Stomach (tissue), 9 donors: Measurements from ENCODE around the gene KCNIP4. TPM values are rescaled to one million over a fixed set of nuclear protein-coding genes. Genes with fewer than 3 reads are reported as not detected.
A peak's percentile ranks its signal among the peaks of the same experiment; 100 is the strongest.

ENCODE experiments used
- DNase-seq, 2 donors: peaks; one replicate each; pipeline versions ENCODE4 v3.0.0 to v3.0.0-alpha.2; 2013 to 2019
- H3K27ac ChIP-seq, 5 donors: fragments of 200-600 bp in 4 of 5; sonication (generic) in 4 of 5; one replicate each; pipeline ENCODE4 v1.5.1; 2013 to 2019; ENCODE audit warnings: mild to moderate bottlenecking in 1 of 5, moderate library complexity in 1 of 5
- H3K27me3 ChIP-seq, 3 donors: fragments of 200-600 bp; sonication (generic); one replicate each; pipeline ENCODE4 v1.5.1; 2017 to 2019; ENCODE audit warnings: mixed run types in 1 of 3
- H3K36me3 ChIP-seq, 4 donors: fragments of 200-600 bp; sonication (generic); 1 replicate in 3 of 4; 2 replicates in 1 of 4; pipeline ENCODE4 v1.5.1; 2016 to 2019
- H3K4me1 ChIP-seq, 4 donors: fragments of 200-600 bp; sonication (generic); one replicate each; pipeline ENCODE4 v1.5.1; 2016 to 2019
- H3K4me3 ChIP-seq, 4 donors: fragments of 200-600 bp; sonication (generic) in 3 of 4; one replicate each; pipeline ENCODE4 v1.5.1; 2016 to 2019; ENCODE audit warnings: mild to moderate bottlenecking in 1 of 4
- H3K9me3 ChIP-seq, 4 donors: fragments of 200-600 bp; sonication (generic); one replicate each; pipeline ENCODE4 v1.5.1; 2016 to 2019
- EP300 ChIP-seq: sonication (generic); formaldehyde crosslinking; IDR thresholded peaks from one replicate; pipeline ENCODE4 v1.6.1; 2017; ENCODE audit warnings: antibody characterized with exemption
- POLR2A ChIP-seq, 4 donors: fragments of 450-650 bp; IDR thresholded peaks; one replicate each; pipeline ENCODE4 v1.6.1; 2016; ENCODE audit warnings: antibody characterized with exemption in 4 of 4, control low read depth in 2 of 4, mild to moderate bottlenecking in 1 of 4, moderate library complexity in 1 of 4
- POLR2AphosphoS5 ChIP-seq, 3 donors: sonication (generic); formaldehyde crosslinking; IDR thresholded peaks; one replicate each; pipeline ENCODE4 v1.6.1; 2016; ENCODE audit warnings: antibody characterized with exemption in 3 of 3
- WGBS, 5 donors: extraction: QIAGEN DNeasy Blood & Tissue Kit in 3 of 5; methylation state at CpG; one replicate each; pipeline versions ENCODE4 v1.1.5 to v1.1.7; 2013 to 2018; 5-methylcytosine and 5-hydroxymethylcytosine counted together
- intact Hi-C: fragments of 100-400 bp; cut with DNase I; formaldehyde crosslinking; loops from one replicate; pipeline ENCODE4 v1.15.1; 2023; ENCODE audit warnings: low total_unique reads
- polyA plus RNA-seq, 3 donors: library from polyadenylated mRNA; stranded (reverse); fragments of 200-250 nt; gene quantifications; one replicate each; pipeline ENCODE4 v1.2.3, GENCODE V29; 2013
- total RNA-seq, 5 donors: library from RNA; depleted of rRNA; stranded (reverse); fragments of >200 nt; gene quantifications; one replicate each; pipeline versions ENCODE4 v1.1.0 to v1.2.3, GENCODE V29; 2014 to 2016
- TF ChIP-seq, protein P1 (sequence below), 7 experiments: fragments of 450-650 bp in 4 of 7; fragments of 200-600 bp in 3 of 7; sonication (generic) in 3 of 7; IDR thresholded peaks; one replicate each; pipeline ENCODE4 v1.5.1; 2016 to 2019; ENCODE audit warnings: antibody characterized with exemption in 7 of 7, control low read depth in 2 of 7, mild to moderate bottlenecking in 1 of 7
- donor health status: healthy with polysubstance abuse.
- donor health status: Bipolar disorder and iron deficiency.
- donor health status: healthy.

Gene KCNIP4
- total and polyA plus RNA-seq, 8 donors, result 0.23 to 1.8 (median 1.3) TPM; not detected in 4

DNA sequence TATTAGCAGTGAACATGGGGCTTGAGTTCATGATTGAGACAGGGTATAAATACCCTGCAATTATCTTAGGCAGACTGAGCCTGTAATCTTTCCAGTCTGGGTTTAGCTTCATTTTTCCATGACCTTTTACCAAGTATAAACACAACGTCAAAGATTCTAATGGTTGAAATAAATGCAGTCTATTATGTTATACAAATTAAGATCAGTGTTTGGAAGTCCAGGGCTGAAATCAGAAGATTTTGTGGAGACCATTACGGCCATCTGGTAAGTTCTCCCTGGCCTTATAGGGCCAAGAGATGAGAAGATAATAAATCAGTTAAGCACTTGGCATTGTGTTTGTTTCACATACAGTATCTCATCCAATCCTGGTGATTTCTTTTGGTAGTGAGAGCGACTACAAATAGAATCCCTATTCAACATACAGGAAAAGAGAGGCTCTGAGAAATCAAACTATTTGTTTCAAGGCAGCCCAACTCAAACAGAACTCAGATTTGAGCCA is 822.5 kb downstream of the KCNIP4 start:
- DNase-seq, result peak in 1 of 2 donors; percentile 7
- H3K9me3 ChIP-seq, result peaks cover 0 to 3% (median 0%) of the 10 kb centered on the region in 4 donors
- no peaks in the 10 kb centered on the region for H3K4me1 ChIP-seq
- intact Hi-C loops, result no loop called here
- 48 to 67% (median 50%) methylated on average over 3 of the region's 3 CpGs for WGBS, 5 donors
- no peaks in the 10 kb centered on the region for H3K36me3 ChIP-seq
- no peaks in the 10 kb centered on the region for H3K27me3 ChIP-seq
- no peak overlapping the region for H3K4me3 ChIP-seq
- TF ChIP-seq EP300 (no peak), POLR2A (IDR thresholded peaks at IDR 0.05) (no peak), POLR2AphosphoS5 (IDR thresholded peaks at IDR 0.05) (no peak)
- TF ChIP-seq, protein P1, sequence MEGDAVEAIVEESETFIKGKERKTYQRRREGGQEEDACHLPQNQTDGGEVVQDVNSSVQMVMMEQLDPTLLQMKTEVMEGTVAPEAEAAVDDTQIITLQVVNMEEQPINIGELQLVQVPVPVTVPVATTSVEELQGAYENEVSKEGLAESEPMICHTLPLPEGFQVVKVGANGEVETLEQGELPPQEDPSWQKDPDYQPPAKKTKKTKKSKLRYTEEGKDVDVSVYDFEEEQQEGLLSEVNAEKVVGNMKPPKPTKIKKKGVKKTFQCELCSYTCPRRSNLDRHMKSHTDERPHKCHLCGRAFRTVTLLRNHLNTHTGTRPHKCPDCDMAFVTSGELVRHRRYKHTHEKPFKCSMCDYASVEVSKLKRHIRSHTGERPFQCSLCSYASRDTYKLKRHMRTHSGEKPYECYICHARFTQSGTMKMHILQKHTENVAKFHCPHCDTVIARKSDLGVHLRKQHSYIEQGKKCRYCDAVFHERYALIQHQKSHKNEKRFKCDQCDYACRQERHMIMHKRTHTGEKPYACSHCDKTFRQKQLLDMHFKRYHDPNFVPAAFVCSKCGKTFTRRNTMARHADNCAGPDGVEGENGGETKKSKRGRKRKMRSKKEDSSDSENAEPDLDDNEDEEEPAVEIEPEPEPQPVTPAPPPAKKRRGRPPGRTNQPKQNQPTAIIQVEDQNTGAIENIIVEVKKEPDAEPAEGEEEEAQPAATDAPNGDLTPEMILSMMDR (IDR thresholded peaks at IDR 0.05), result no peak
- H3K27ac ChIP-seq, result no peak overlapping the region

DNA sequence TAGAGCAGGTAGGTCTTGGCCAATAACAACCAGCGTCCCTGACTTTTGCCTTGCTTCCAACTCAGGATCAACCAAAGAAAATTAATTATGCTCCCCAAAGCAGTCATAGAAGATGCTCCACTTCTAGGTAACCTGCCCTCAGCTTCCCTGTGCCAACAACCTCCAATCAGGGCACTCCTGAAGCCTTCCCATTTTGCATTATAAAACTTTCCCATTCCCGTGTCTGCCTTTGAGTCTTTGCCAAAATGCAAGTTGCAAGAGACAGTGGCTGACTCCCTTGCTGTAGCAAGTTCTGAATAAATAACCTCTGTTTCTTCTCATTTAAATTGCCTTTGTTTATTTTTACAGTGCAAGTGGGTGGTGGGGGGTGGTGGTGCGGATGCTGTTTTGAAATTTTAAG is 830.3 kb downstream of the KCNIP4 start:
- H3K4me3 ChIP-seq, result no peak overlapping the region
- intact Hi-C loops, result no loop called here
- H3K4me1 ChIP-seq, result no peaks in the 10 kb centered on the region
- H3K36me3 ChIP-seq, result no peaks in the 10 kb centered on the region
- H3K9me3 ChIP-seq, result peaks cover 0 to 3% (median 0%) of the 10 kb centered on the region in 4 donors
- H3K27me3 ChIP-seq, result no peaks in the 10 kb centered on the region
- WGBS, 5 donors, result 37 to 64% (median 55%) methylated on average over 3 of the region's 3 CpGs
- no peak overlapping the region for H3K27ac ChIP-seq
- TF ChIP-seq, protein P1 (IDR thresholded peaks at IDR 0.05), result no peak
- TF ChIP-seq POLR2AphosphoS5 (IDR thresholded peaks at IDR 0.05) (no peak), EP300 (no peak)
- no peak for DNase-seq

DNA sequence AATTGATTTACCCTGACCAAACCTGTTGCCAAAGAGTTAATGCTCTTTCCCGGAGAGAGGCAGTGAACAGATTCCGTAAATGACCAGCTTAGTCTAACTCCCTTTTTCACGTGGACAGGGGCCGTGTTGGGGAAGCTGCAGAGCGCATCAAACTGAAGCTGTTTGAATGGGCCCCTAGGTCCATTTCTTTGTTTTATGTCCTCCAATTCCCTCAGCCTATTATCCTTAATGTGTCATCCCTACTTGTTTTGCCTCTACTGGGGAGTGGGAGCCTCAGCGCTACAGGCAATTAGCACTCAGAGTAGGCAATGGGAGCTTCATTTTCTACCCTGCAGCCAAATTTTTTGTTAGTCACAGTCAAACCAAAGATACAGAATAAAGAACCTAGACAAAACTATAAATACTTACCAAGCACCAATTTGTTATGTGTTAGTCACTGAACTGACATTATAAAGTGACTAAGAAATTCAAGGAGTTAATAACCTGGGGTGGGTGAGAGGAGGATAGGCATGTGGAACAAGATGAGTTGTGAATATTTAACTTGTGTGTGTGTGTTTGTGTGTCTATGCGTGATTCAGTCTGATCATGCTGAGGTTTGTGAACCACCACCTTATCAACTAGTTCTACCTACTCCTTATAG is 830.9 kb downstream of the KCNIP4 start:
- intact Hi-C loops, result no loop called here
- no peaks in the 10 kb centered on the region for H3K36me3 ChIP-seq
- WGBS, 5 donors, result 69 to 83% (median 70%) methylated on average over 7 of the region's 7 CpGs
- no peak for DNase-seq
- H3K27me3 ChIP-seq, result no peaks in the 10 kb centered on the region
- H3K4me3 ChIP-seq, result no peak overlapping the region
- no peaks in the 10 kb centered on the region for H3K9me3 ChIP-seq
- no peaks in the 10 kb centered on the region for H3K4me1 ChIP-seq
- TF ChIP-seq POLR2A (IDR thresholded peaks at IDR 0.05) (no peak), EP300 (no peak), POLR2AphosphoS5 (IDR thresholded peaks at IDR 0.05) (no peak)
- TF ChIP-seq, protein P1 (IDR thresholded peaks at IDR 0.05), result no peak
- H3K27ac ChIP-seq, result no peak overlapping the region

DNA sequence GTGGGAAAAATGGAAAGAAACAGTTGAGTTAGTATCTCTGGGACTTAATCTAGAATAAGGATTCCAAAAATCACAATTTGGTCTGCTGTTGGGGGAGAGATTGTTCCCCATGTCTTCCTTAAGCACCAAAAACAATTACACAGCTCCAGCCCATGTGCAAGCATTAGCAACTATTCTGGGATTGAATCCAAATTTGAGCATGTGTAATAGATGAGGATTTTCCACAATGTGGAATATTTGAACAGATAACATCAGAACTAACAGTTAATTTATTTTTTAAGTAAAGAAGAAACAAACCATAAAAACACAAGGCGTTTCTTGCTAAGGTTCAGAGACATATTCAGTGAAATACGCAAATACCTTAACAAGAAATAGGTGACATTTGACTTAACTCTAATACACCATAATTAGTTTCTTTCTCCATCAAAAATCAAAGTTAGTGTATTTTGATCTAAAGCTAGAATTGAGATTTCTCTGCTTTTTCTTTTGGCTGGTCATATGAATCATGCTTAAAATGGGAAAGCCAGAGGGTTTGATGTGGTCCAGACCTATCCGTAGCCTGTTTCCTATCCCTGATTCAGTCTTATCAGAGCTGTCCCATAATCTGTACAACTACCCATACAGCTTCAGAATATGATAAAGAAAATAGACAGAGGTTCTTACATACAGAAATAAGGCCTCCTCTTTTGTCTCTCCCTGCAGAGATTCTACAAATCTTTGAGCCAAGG is 834.9 kb downstream of the KCNIP4 start:
- Histone ChIP-seq H3K36me3 (no peaks in the 10 kb centered on the region), H3K9me3 (peaks cover 0 to 10% (median 2%) of the 10 kb centered on the region in 4 donors), H3K4me3 (no peak overlapping the region), H3K27ac (no peak overlapping the region), H3K4me1 (no peaks in the 10 kb centered on the region), H3K27me3 (no peaks in the 10 kb centered on the region)
- peak in 1 of 2 donors; percentile 53 for DNase-seq
- intact Hi-C loops, result no loop called here
- TF ChIP-seq, protein P1 (IDR thresholded peaks at IDR 0.05), result no peak
- TF ChIP-seq EP300, result no peak
- TF ChIP-seq POLR2A (IDR thresholded peaks at IDR 0.05), result no peak
- no peak for TF ChIP-seq POLR2AphosphoS5 (IDR thresholded peaks at IDR 0.05)
- 46 to 83% (median 63%) methylated on average over 3 of the region's 3 CpGs for WGBS, 5 donors
